ENCODE measurements around the gene DGKG.

Gene DGKG

DNA sequence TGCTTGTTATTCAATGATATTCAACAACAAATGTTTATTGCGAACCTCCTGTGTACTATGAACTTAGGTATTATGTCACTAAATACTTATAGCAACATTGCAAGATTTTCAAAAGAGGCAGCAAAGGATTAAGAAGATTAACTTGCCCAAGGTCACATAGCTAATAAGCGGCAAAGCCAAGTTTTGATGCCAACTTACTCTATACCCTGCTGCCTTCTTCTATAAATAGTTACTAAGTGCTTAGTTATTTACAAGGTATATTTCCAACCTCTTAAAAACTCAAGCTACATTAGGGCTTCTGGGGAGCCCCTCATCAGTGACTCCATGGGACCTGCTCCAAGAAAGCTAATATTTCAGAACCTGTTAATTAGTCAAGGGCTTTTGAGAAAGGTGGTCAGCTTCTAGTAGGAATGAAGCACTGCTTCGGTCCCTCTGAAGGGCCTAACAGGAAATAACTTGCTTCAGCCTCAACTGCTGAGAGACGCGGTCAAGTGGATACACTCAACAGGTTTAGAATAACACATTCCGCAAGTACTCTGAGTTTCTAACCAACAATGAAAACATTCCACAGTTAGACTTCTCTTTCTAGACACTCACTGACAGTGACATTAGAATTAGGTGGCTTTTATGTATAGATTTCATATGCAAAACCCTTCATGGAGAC lies 125.5 kb downstream of the DGKG start:
- no peak for DNase-seq

DNA sequence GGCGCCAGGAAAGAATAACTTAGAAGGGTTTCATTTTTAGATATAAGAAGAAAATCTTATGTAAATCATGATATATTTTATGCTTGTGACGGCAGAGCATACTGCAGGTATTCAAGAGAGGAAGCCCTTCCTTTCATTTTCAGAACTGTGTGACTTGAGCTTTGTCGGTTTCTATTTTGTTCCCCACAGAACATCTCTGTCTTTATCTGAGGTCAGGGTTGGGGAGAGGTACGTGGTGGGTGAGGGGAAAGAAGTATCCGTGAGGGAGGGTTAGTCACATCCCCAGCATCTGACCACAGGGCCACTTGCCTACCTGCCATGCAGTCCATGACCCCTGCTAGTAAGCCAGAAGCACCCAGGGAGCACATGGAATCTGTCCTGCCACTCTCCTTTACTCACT lies 126.5 kb downstream of the DGKG start:
- peak in 1 of 2 donors; percentile 3 for DNase-seq

DNA sequence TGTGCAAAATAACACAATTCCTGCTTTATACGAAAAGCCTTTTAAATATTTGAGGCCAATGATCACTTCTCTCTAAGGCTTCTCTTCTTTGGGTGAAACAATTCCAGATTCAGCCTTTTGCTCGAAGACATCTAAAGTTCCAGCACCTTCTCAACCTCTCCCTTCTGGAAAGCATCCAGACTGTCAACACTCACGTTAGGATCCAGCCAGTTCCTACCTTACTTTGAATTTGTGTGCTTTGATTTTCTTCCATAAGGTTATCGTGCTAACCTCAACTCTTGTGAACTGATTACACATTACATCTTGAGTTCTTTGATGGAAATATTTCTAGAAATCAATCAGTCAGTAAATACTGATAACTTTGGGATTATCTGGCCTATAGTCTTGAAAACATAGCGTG lies 127.9 kb downstream of the DGKG start:
- no peak for DNase-seq

DNA sequence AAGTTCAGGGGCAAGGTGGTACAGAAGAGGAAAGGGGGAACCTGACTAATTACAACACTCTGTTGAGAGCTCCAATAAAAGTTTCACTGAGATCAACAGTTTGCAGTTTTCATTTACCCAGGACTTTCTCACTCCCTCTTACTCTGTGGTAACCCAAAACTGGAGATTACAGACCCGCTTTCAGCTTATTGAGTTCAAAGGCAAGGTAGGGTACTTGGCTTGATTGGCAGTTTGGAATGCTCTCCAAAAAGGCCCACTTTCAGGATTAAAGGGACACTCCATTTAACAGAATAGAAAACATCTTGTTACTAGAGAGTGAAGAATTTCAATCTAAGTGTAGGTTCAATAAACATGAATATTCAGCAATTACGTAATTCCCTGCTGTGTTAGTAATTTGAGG lies 135.6 kb downstream of the DGKG start:
- DNase-seq: no peak

DNA sequence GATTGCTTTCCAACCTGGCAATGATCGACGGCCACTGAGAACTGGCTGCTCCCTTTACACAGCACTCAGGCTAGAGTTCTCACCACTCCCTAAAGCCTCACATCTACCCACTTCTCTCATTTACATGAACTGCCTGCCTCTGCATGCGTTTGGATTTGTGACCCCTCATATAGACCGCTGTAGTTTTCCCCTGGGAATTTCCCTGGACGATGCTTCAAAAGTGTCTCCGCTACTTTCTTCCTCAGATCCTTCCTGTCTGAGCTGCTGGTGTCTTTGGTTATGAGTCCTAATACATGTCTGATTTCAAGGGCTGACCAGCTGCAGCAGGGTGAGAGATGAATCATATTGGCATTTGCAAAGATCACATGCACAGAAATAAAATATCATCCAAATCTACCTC lies 136.4 kb downstream of the DGKG start:
- DNase-seq: no peak

DNA sequence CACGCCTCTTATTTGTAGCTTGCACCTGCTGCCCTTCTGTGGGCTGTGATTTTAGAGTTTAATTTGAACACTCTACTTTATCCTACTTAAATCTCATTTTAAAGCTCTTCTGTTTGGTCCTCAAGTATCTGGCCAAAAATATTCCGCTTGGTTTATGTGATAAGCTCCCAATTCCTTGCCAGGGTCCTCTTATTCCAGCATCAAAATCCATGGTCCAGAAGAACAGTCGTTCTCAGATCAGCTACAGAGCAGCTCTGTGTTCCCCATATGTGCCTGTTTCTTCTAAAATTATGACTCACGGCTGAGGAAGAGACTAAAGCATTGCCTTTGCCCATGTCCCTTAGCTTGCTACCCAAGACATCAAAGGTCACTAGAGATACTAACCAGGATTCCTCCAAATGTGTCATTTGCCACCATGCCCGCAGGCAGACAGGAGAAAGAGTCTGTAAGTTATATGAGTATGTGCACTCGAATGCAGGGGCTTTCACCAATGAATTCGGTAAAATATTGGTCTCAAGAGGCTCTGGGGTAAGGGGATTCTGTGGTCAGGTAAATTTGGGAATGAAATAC lies 137.9 kb downstream of the DGKG start:
- no peak for DNase-seq

DNA sequence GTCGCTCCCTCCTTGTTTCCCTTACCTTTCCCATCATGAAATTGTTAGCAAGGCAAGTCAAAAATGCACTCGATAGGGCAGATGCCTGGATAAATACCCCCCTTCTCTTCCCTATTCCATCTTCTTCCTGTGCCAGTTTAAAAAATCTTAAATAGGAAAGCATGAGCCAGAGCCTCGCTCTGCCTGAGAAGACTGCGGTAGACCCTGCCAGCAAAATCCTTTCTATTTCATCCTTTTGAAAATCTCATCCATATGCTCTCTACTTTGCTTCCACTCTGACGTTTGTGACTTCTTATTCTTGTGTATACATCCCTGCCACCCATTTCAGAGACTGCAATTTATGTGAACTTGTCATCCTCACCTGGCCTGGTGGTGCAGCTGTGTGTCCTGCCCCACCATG lies 138.6 kb downstream of the DGKG start:
- DNase-seq: no peak

DNA sequence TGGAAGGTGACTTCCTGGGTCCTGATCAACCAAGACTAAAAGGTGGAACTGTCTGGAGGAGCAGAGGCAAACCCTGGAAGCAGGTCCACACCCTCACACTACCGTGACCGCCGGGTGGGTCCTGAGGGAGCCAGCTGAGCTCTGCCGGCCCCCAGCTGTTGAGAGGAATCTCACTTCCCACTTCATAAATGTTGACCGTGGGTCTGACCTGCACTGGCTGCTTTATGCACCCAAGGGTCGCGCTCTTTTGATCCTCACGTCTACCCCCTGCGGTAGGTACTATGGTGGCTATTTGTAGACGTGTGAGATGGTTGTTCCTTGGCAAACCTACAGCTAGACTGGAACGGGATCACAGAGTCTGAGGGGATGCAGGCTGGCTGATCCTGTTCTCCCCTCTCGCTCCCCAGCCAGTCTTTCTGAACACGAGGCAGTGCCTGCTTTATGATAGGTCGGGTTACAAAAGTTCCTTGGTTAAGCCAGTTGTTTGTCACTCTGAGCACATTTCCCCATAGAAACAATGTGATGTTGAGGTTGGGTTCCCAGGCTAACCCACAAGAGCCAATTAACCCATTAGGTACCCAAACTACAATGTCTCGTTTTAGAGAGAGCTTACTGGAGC lies 140.2 kb downstream of the DGKG start:
- DNase-seq: no peak

DNA sequence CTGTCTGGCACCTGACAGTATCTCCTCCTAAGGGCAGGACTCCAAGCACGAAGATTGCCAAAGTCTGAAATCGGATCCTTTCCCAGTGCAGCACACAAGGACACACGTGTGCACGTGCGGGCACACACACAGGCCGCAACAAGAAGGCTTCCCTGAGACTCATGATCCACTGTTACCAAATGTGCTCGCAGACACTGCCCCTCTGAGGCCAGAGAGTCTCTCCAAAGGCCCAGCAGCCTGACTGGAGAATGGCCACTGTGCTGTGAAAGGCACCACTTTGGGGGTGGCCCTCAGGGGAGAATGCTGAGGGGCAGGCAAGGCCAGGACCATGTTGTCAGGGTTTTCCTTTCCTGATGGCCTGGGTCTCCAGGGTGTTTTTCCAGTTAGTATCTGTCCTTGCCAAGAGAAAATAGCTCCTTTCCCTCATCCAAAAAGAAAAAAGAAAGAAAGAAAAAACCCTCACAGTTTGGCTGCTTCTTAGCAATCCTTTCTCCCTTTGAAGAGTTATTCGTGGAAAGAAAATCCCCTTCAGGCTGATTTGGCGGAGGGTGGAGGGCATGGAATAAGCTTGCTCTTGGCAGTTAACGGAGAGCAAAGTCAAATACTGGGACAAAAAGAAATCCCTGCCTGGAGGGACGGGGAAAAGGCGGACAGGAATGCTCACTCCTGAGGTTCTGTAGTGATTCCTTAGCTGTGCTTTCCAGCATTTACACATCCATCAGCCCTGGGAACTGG lies 141.0 kb downstream of the DGKG start:
- no peak for DNase-seq

DNA sequence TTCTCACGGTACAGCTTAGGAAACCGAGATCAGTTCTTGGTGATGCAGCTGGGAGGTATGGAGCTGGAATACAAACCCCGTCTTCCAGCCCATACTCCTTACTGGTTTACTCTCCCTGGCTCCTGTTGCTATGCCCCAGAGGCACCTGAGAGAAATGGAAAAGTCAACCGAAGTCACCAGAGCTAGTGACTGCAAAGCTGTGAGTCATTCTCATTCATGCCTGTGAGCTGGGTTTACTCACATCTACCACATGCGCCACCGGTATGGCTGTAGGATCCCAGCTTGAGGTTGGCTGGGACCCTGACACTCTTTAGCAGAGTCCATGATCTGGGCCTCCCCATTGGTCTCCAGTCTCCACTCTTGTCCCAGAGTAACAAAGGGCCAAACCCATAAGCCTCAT lies 141.7 kb downstream of the DGKG start:
- DNase-seq: no peak

DNA sequence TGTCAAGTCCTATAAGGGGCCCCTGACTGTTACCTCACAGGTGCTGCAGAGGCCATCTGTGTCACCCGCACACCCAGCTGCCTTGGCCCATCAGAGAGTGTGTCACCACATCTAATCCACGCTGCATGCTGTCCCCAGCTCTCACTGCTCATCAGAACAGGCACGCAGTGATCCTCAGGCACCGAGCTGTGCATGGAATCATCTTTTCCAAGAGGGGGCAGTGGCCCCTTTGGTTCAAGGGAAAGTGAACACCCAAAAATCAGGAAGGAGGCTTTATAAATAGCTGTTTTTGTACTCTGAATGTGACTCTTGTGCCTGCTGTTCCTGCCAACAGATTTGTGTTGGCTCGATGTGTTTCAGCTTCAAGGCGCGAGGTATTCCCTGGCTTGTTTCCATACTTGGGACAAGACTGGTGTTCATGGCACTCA lies 142.8 kb downstream of the DGKG start:
- DNase-seq: no peak

DNA sequence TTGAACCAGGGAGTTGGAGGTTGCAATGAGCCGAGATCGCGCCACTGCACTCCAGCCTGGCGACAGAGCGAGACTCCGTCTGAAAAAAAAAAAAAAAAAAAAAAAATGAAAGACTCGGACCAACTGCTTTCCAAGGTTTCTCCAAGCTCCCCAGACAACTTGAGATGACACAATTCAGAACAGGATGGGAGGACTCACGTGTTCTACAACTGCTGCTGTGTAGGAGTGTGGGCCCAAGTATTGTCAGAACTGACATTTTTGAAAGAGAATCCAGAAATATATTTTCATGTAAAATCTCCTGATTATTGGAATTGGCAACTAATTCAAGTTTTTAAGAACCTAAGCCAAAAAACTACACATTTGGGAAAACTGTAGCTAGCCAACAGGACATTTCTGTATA lies 143.6 kb downstream of the DGKG start:
- DNase-seq: no peak

DNA sequence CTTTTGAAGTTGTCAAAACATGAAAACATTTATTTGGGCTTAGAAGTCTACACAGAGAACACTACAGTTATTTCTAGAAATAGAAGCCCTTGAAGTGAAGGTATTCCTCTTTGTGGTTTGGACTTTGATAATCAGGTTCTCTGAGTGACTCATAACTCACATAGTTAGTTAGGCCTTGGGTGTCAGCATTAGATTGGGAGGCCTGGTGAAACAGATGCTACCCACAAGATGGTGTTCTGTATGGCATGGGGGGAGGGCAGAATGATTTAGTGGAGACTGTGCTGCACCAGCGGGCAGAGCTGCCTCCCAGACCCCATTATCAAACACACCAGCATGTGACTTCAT lies 144.2 kb downstream of the DGKG start:
- DNase-seq: no peak

DNA sequence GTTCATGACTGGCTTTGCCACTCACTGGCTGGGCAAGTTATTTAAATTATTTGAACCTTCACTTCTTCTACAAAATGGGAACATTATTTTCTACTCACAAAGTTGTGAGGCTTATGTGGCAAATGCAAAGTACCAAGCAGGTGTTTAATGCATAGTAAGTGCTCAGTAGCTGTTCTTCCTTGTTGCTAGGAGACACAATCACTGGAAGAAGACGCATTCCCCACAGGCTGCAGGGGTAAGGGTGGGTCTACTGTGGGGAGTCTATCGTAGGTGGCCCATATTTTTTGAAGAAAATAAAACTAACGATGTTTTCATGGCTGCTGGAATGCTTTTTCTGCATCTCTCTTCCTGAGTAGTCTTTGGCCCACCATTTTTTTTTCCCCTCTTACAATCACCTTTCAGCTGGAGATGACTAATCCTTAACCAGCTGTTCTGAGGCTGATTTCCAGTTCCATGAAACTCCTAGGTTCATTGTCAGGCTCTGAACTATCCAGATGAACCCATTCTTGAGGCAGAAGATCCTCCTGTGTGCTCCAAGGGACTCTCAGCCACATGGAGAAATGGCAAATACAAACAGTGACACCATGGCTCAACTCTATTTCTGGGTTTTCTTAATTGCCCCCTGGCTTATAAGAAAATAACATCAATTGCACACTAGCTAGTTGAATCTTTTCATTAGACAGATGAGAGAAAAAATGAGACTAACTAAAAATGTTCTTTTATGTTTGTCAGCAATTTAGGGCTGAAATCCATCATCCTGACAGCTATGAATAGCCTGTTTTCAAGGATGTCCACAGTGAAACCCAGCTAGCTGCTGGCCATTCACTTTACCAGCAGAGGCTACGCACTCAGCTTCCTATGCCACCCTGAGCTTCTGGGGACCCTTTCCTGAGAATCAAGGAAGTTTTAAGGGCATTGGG lies 144.9 kb downstream of the DGKG start:
- no peak for DNase-seq

DNA sequence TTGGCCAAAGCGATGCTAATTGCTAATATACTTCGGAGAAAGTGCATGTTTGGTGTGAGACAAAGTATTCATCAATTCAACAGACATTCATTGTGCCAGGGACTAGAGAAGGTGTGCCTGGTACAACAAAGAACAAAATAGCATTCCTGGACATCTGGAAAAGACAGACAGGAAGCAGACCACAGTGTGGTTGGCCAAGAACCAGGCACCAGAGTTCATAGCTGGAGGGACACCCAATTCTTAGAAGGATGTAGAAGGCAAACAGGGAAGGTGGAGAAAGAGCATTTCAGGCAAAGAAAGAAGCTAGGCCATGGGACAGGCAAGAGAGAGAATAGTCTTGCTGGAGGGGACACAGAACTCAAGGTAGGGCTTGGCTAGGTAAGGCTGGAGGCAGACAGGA lies 147.4 kb downstream of the DGKG start:
- DNase-seq: no peak

DNA sequence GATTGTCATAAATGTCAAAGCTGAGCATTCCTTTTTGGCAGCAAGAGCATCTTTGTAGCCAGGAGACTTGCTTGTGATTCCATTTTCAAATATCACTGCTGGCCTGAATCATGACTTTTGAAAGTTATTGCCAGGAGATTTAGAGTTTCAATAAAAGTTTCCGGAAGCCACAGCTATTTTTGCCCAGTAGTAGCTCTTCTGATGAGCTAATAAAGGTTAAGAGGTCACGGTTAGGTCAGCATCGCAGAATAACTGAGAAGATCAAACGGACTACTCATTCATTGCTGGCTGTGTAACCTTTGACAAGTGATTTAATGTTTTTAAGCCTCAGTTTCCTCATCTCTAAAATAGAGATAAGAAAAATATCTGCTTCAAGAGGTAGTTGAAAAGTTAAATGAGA lies 148.1 kb downstream of the DGKG start:
- DNase-seq: no peak

DNA sequence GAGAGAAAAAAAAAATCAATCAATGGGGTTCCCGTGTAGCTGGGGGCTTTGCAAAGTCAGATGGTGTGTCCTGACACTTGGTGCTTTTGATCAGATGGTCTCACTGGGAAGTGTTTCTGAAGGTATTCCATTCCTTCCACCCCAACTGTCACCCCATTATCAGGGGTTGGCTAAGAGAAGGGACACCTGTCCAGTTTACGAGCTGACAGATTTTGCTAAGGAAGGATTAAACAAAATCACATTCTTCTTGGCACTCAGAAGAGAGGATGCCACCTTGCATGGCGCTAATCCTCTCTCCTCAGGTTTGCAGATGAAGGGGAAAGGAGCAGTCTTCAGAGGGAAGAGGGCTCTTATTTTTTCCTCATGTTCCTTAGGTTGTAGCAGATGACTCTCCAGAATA lies 149.4 kb downstream of the DGKG start:
- DNase-seq: no peak

DNA sequence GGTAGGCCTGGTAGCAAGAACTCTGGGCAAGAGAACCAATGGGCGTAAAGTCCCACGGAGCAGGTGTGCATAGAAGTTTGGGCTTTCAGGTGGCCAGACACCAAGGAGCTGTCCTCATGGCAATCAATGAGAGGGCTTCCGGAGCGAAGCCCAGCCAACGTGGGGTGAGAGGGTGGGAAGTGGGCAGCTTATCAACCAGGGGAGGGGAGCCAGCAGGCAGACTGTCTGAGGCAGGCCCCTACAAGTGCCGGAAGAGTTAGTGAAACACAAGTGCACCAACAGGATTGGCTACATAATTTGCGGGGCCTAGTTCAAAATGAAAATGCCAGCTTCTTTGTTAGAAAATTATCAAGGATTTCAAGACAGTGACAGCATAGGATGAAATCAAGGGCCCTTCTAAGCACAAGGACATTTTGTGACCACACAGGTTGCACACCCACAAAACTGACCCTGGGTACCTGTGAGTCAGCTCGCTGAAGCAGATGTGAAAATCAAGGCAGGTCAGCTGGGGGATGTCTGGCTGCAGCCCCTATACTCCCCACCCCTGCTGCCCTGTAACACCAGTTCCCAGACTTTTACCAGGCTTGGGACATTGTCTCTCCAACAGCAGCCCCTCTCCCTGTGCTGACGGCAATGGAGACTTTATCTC lies 151.1 kb downstream of the DGKG start:
- DNase-seq: no peak

DNA sequence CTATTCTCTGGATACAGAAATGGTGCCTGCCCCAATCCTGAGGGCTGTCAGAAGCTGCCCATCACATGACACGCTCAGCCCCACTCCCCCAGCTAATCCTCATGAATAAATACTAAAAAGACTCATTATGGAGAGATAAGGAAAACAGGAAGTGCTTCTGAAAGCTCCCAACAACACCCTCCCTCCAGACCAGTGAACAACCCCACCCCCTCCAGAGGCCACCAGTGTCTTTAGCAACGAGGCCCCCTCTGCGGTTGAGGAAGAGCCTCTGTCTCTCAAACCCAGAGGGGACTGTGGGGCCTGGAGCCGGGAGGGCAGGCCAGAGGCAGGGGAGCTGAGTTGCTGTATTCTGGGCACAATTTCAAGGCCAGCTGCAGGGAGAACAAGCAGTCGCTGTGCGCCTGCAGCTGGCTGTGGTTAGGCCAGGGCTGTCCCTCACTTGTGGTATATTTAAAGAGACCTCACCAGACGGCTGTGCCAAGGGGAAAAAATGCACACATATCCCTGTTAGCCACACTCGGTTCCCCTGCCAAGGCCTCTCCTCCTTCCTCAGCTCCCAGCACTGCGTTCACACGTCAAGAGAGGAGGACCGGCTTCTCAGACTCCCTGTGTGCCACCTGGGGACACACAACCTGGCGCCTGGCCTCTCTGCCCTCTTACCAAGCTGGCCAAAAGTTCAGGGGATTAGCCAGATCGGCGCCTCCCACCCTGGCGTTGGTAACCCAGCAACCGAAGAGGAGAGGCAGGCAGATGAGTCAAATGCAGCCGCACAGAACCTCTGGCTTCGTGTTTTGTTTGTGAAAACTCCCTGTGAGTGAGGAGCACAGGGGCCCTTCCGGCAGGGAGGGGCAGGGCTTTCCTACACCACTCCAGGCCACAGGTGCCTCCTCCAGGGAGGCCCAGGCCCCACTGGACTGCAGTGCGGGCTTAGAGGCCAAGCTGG lies 152.0 kb downstream of the DGKG start:
- DNase-seq: no peak

DNA sequence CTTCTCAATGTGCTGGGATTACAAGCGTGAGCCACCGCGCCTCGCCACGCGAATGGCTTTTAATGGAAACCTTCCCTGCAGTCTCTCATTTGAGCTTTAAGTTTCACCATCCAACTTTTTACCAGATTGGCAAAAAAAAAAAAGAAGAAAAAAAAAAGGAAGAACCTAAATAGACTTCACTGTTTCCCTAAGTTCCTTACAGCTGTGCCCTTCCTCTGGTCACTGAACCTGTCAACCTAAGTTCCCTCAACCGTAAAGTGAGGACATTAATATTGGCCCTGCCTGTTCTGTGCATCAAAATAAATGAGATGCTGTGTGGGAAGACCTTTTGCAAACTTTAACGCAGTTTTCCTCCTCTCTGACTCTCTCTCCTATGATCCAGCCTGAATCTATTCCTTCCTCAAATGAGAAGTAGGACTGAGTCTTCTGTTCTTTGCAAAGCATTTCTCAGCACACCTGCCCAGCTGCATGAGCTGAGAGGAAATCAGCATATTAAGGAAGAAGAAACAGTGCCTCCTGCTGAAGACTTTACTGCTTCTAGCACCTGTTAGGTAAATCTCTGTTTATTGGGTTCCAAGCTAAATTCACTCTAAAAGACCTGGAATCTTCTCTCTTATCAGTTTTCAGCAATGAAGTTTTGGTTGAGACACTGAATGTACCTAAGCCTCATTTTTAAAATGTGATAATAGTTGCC lies 153.6 kb downstream of the DGKG start:
- DNase-seq: no peak

DNA sequence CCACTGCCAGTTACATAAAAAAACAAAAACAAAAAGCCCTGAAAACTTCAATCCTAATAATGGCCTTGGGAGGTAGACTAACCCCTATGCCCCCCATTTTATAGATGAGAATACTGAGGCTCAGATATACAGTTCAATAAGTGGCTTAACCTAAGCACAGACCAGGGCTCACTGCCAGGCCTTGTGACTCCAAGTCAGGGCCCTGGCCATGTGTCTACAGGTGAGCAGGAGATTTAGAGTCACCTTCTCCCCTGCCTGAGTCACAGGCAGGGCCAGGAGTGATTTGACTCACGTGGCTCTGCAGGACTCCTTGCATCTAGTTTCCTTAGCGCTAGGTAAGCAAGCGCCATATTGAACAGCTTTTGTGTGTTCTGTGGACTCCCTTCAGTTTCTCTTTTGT lies 154.5 kb downstream of the DGKG start:
- DNase-seq: no peak
